Trophoblast cell (in vitro differentiated cells and primary cell): ENCODE results near the gene SPTLC3.

Experiments used
- DNase-seq, 2 donors: peaks; one replicate each; pipeline ENCODE4 v3.0.0-alpha.2; 2016
- H2AFZ ChIP-seq: 2 replicates; pipeline ENCODE4 v1.6.1; 2013; ENCODE audit warnings: low read length, moderate library complexity, mild to moderate bottlenecking; ENCODE audit not compliant: insufficient read depth, poor library complexity
- H2AK5ac ChIP-seq: 2 replicates; pipeline ENCODE4 v1.6.1; 2013; ENCODE audit warnings: mild to moderate bottlenecking, low read length
- H2BK120ac ChIP-seq: 2 replicates; pipeline ENCODE4 v1.6.1; 2013; ENCODE audit warnings: low read length, mild to moderate bottlenecking, moderate library complexity; ENCODE audit not compliant: insufficient read depth, poor library complexity
- H2BK12ac ChIP-seq: 2 replicates; pipeline ENCODE4 v1.6.1; 2013; ENCODE audit warnings: mild to moderate bottlenecking, low read length, moderate library complexity
- H2BK5ac ChIP-seq: 2 replicates; pipeline ENCODE4 v1.6.1; 2013; ENCODE audit warnings: low read length, low read depth, moderate library complexity, mild to moderate bottlenecking; ENCODE audit not compliant: poor library complexity
- H3K14ac ChIP-seq: 2 replicates; pipeline ENCODE4 v1.6.1; 2013; ENCODE audit warnings: mild to moderate bottlenecking, low read length
- H3K18ac ChIP-seq: 2 replicates; pipeline ENCODE4 v1.6.1; 2013; ENCODE audit warnings: mild to moderate bottlenecking, low read length
- H3K23ac ChIP-seq: 2 replicates; pipeline ENCODE4 v1.6.1; 2013; ENCODE audit warnings: low read length
- H3K27ac ChIP-seq: 2 replicates; pipeline ENCODE4 v1.5.1; 2013; ENCODE audit warnings: low read depth, mild to moderate bottlenecking, inconsistent platforms, low read length, moderate library complexity
- H3K27me3 ChIP-seq: 2 replicates; pipeline ENCODE4 v1.6.1; 2013; ENCODE audit warnings: inconsistent platforms, mild to moderate bottlenecking, low read length, moderate library complexity; ENCODE audit not compliant: insufficient read depth
- H3K36me3 ChIP-seq, 2 experiments: 1 replicate in 1 of 2; 2 replicates in 1 of 2; pipeline ENCODE4 v1.6.1; 2013; ENCODE audit warnings: low read length in 2 of 2, mild to moderate bottlenecking in 2 of 2, moderate library complexity in 1 of 2; ENCODE audit not compliant: insufficient read depth in 2 of 2, control insufficient read depth in 1 of 2
- H3K4ac ChIP-seq: 2 replicates; pipeline ENCODE4 v1.6.1; 2013; ENCODE audit warnings: low read depth, mild to moderate bottlenecking, low read length, moderate library complexity
- H3K4me1 ChIP-seq, 2 experiments: 1 replicate in 1 of 2; 2 replicates in 1 of 2; pipeline ENCODE4 v1.6.1; 2013; ENCODE audit warnings: low read length in 2 of 2, mild to moderate bottlenecking in 2 of 2, moderate library complexity in 1 of 2; ENCODE audit not compliant: insufficient read depth in 2 of 2, control insufficient read depth in 1 of 2
- H3K4me2 ChIP-seq: 2 replicates; pipeline ENCODE4 v1.6.1; 2013; ENCODE audit warnings: inconsistent platforms, mild to moderate bottlenecking, low read length, moderate library complexity
- H3K4me3 ChIP-seq: 2 replicates; pipeline ENCODE4 v1.5.1; 2013; ENCODE audit warnings: mild to moderate bottlenecking, low read depth, low read length, inconsistent platforms
- H3K79me1 ChIP-seq: one replicate; pipeline ENCODE4 v1.6.1; 2013; ENCODE audit warnings: low read length
- H3K79me2 ChIP-seq: 2 replicates; pipeline ENCODE4 v1.6.1; 2013; ENCODE audit warnings: low read length, mild to moderate bottlenecking; ENCODE audit not compliant: control insufficient read depth, insufficient read depth, poor library complexity
- H3K9ac ChIP-seq: 2 replicates; pipeline ENCODE4 v1.6.1; 2013; ENCODE audit warnings: mild to moderate bottlenecking, low read length
- H3K9me3 ChIP-seq: 2 replicates; pipeline ENCODE4 v1.6.1; 2013; ENCODE audit warnings: low read depth, mild to moderate bottlenecking, control low read depth, inconsistent platforms, low read length; ENCODE audit not compliant: insufficient read depth
- H4K12ac ChIP-seq: 2 replicates; pipeline ENCODE4 v1.6.1; 2013; ENCODE audit warnings: low read depth, mild to moderate bottlenecking, low read length, moderate library complexity
- H4K8ac ChIP-seq: 2 replicates; pipeline ENCODE4 v1.6.1; 2013; ENCODE audit warnings: low read depth, mild to moderate bottlenecking, low read length, moderate library complexity
- H4K91ac ChIP-seq: one replicate; pipeline ENCODE4 v1.6.1; 2013; ENCODE audit warnings: low read depth, mild to moderate bottlenecking, low read length, moderate library complexity
- WGBS: extraction: QIAGEN DNeasy Blood & Tissue Kit; methylation state at CpG from one replicate; pipeline ENCODE4 v1.1.7; 2013; ENCODE audit warnings: missing lambda C conversion rate; ENCODE audit not compliant: insufficient read length, insufficient coverage; ENCODE audit errors: extremely low coverage; 5-methylcytosine and 5-hydroxymethylcytosine counted together

Gene SPTLC3

GRCh38 chr20:13113731-13114130 is 105.0 kb downstream of the SPTLC3 start:
- no peaks in the 10 kb centered on the region for H3K79me2 ChIP-seq
- no CpG with 5 or more reads among the region's 3 CpGs for WGBS
- no peak overlapping the region for H4K12ac ChIP-seq
- H2BK120ac ChIP-seq = no peak overlapping the region
- DNase-seq = no peak
- no peak overlapping the region for H2AK5ac ChIP-seq
- H3K36me3 ChIP-seq = peaks cover 0 to 1% of the 10 kb centered on the region in 2 experiments
- no peak overlapping the region for H3K18ac ChIP-seq
- H3K79me1 ChIP-seq = no peaks in the 10 kb centered on the region
- H3K9me3 ChIP-seq = no peaks in the 10 kb centered on the region
- H3K4ac ChIP-seq = no peak overlapping the region
- H3K14ac ChIP-seq = no peak overlapping the region
- no peak overlapping the region for H3K4me2 ChIP-seq
- H4K8ac ChIP-seq = no peak overlapping the region
- no peak overlapping the region for H2BK5ac ChIP-seq
- H3K27ac ChIP-seq = no peak overlapping the region
- H2BK12ac ChIP-seq = no peak overlapping the region
- no peak overlapping the region for H3K23ac ChIP-seq
- no peaks in the 10 kb centered on the region for H3K4me1 ChIP-seq
- no peak overlapping the region for H2AFZ ChIP-seq
- H3K9ac ChIP-seq = no peak overlapping the region
- H3K27me3 ChIP-seq = no peaks in the 10 kb centered on the region
- no peak overlapping the region for H4K91ac ChIP-seq
- no peak overlapping the region for H3K4me3 ChIP-seq

- Histone ChIP-seq H3K23ac (no peak overlapping the region), H3K14ac (no peak overlapping the region), H3K27ac (no peak overlapping the region), H3K9me3 (no peaks in the 10 kb centered on the region), H3K9ac (no peak overlapping the region), H3K79me2 (no peaks in the 10 kb centered on the region), H2AK5ac (no peak overlapping the region), H4K91ac (no peak overlapping the region), H2BK120ac (no peak overlapping the region), H3K4me1 (no peaks in the 10 kb centered on the region), H2BK12ac (no peak overlapping the region), H3K18ac (no peak overlapping the region), H4K12ac (no peak overlapping the region), H3K27me3 (no peaks in the 10 kb centered on the region), H2AFZ (no peak overlapping the region), H2BK5ac (no peak overlapping the region), H3K79me1 (no peaks in the 10 kb centered on the region), H3K36me3 (peaks cover 0 to 1% of the 10 kb centered on the region in 2 experiments), H3K4me2 (no peak overlapping the region), H4K8ac (no peak overlapping the region), H3K4ac (no peak overlapping the region), H3K4me3 (no peak overlapping the region)
- WGBS = no CpG with 5 or more reads among the region's 2 CpGs
- no peak for DNase-seq
Observed at GRCh38 chr20:13117200-13117599, 108.4 kb downstream of the SPTLC3 start.

- no peak for DNase-seq
- WGBS = no CpG with 5 or more reads among the region's 1 CpG
Observed at GRCh38 chr20:13118676-13119075, 109.9 kb downstream of the SPTLC3 start.

GRCh38 chr20:13119583-13119982 is 110.8 kb downstream of the SPTLC3 start:
- WGBS = no CpG with 5 or more reads among the region's 6 CpGs
- no peak overlapping the region for H3K14ac ChIP-seq

More at GRCh38 chr20:13118676-13119075, 109.9 kb downstream of the SPTLC3 start:
- Histone ChIP-seq H3K14ac (no peak overlapping the region), H2AK5ac (no peak overlapping the region), H3K9ac (no peak overlapping the region), H3K4me3 (no peak overlapping the region), H2BK12ac (no peak overlapping the region), H3K4me1 (no peaks in the 10 kb centered on the region), H3K27me3 (no peaks in the 10 kb centered on the region), H3K36me3 (peaks cover 0 to 1% of the 10 kb centered on the region in 2 experiments), H3K4ac (no peak overlapping the region), H2AFZ (no peak overlapping the region), H4K12ac (no peak overlapping the region), H3K4me2 (no peak overlapping the region), H4K8ac (no peak overlapping the region), H3K9me3 (no peaks in the 10 kb centered on the region), H3K18ac (no peak overlapping the region), H3K23ac (no peak overlapping the region), H2BK120ac (no peak overlapping the region), H2BK5ac (no peak overlapping the region), H3K79me2 (no peaks in the 10 kb centered on the region), H3K27ac (no peak overlapping the region), H4K91ac (no peak overlapping the region), H3K79me1 (no peaks in the 10 kb centered on the region)

More at GRCh38 chr20:13119583-13119982, 110.8 kb downstream of the SPTLC3 start:
- Histone ChIP-seq H2BK120ac (no peak overlapping the region), H2AK5ac (no peak overlapping the region), H4K8ac (no peak overlapping the region), H3K9me3 (no peaks in the 10 kb centered on the region), H3K79me2 (no peaks in the 10 kb centered on the region), H3K4me2 (no peak overlapping the region), H4K12ac (no peak overlapping the region), H3K36me3 (peaks cover 0 to 1% of the 10 kb centered on the region in 2 experiments), H2AFZ (no peak overlapping the region), H2BK12ac (no peak overlapping the region), H3K23ac (no peak overlapping the region), H3K18ac (no peak overlapping the region), H3K27ac (no peak overlapping the region), H2BK5ac (no peak overlapping the region), H3K4ac (no peak overlapping the region), H3K27me3 (no peaks in the 10 kb centered on the region), H3K4me3 (no peak overlapping the region), H3K79me1 (no peaks in the 10 kb centered on the region), H3K4me1 (no peaks in the 10 kb centered on the region), H3K9ac (no peak overlapping the region), H4K91ac (no peak overlapping the region)
- DNase-seq = peak; percentile 15 to 86
